Calu3 (cell line): ENCODE results near the gene USF2. TPM values are rescaled to one million over a fixed set of nuclear protein-coding genes. Genes with fewer than 3 reads are reported as not detected.
A peak's percentile ranks its signal among the peaks of the same experiment; 100 is the strongest.

Experiments used
- BruUV-seq: library from RNA; stranded (reverse); fragments of 400-500 nt; replicated peaks from 2 replicates; lab custom pipeline; 2021; lab: Mats Ljungman, UMichigan
- CTCF ChIA-PET: fragments of 300-600 bp; sonication (Branson Sonifier 250); formaldehyde crosslinking; loops from one replicate; lab custom pipeline; 2022; ENCODE audit warnings: antibody characterized with exemption; lab: Charles Lee
- DNase-seq: peaks from one replicate; pipeline ENCODE4 v3.0.0; 2022
- H3K27ac Mint-ChIP-seq: one replicate; pipeline ENCODE4 v1.8.0; 2022; ENCODE audit warnings: mixed read lengths; ENCODE audit not compliant: unreplicated experiment
- H3K27me3 Mint-ChIP-seq: one replicate; pipeline ENCODE4 v1.8.0; 2022; ENCODE audit warnings: mixed read lengths; ENCODE audit not compliant: unreplicated experiment
- H3K36me3 Mint-ChIP-seq: one replicate; pipeline ENCODE4 v1.8.0; 2022; ENCODE audit warnings: mild to moderate bottlenecking, moderate library complexity, mixed read lengths; ENCODE audit not compliant: insufficient read depth, unreplicated experiment
- H3K4me1 Mint-ChIP-seq: one replicate; pipeline ENCODE4 v1.8.0; 2022; ENCODE audit warnings: mild to moderate bottlenecking, low read depth, mixed read lengths; ENCODE audit not compliant: unreplicated experiment
- H3K4me3 Mint-ChIP-seq: one replicate; pipeline ENCODE4 v1.8.0; 2022; ENCODE audit warnings: mild to moderate bottlenecking, low read depth, moderate library complexity, mixed read lengths; ENCODE audit not compliant: unreplicated experiment
- H3K9me3 Mint-ChIP-seq: one replicate; pipeline ENCODE4 v1.8.0; 2022; ENCODE audit warnings: low read depth, mixed read lengths; ENCODE audit not compliant: unreplicated experiment
- CTCF ChIP-seq: fragments of 200-600 bp; IDR thresholded peaks from one replicate; pipeline ENCODE4 v1.8.0; 2022; ENCODE audit warnings: antibody characterized with exemption; ENCODE audit not compliant: unreplicated experiment
- intact Hi-C: fragments of 100-400 bp; cut with micrococcal nuclease; formaldehyde crosslinking; loops from one replicate; pipeline ENCODE4 v1.10.0; 2022; ENCODE audit not compliant: unreplicated experiment
- total RNA-seq: library from RNA; stranded (reverse); gene quantifications from 2 replicates; pipeline ENCODE4 v1.2.3, GENCODE V29; 2022

Gene USF2
- total RNA-seq, 1 experiment from 2014 or later = 127 TPM

- peaks cover 61% of the 10 kb centered on the region for H3K4me1 Mint-ChIP-seq
- peak overlapping the region; percentile 100 for H3K4me3 Mint-ChIP-seq
- CTCF ChIA-PET = interaction anchor here (1.0 to 1.1 kb wide), 2 partner anchors 15 to 98 kb away, joined by 3 to 5 read pairs; no protein-coding TSS in a partner anchor
- no TSS peak for BruUV-seq
- peaks cover 94% of the 10 kb centered on the region for H3K36me3 Mint-ChIP-seq
- H3K9me3 Mint-ChIP-seq = no peaks in the 10 kb centered on the region
- no peaks in the 10 kb centered on the region for H3K27me3 Mint-ChIP-seq
- TF ChIP-seq CTCF = no peak
- DNase-seq = no peak
- intact Hi-C loops = no loop called here
- peak overlapping the region; percentile 45 for H3K27ac Mint-ChIP-seq
Observed at GRCh38 chr19:35251456-35251855, 17.3 kb upstream of the USF2 start.

- Mint-ChIP-seq H3K27ac (no peak overlapping the region), H3K4me1 (peaks cover 49% of the 10 kb centered on the region), H3K27me3 (no peaks in the 10 kb centered on the region), H3K4me3 (peak overlapping the region; percentile 37), H3K9me3 (no peaks in the 10 kb centered on the region), H3K36me3 (peaks cover 98% of the 10 kb centered on the region)
- CTCF ChIA-PET = no interaction called here
- TF ChIP-seq CTCF = no peak
- no peak for DNase-seq
- intact Hi-C loops = no loop called here
- no TSS peak for BruUV-seq
Observed at GRCh38 chr19:35253316-35254286, 15.2 kb upstream of the USF2 start.

- TF ChIP-seq CTCF = no peak
- DNase-seq = no peak
- Mint-ChIP-seq H3K4me3 (no peak overlapping the region), H3K27ac (peak overlapping the region; percentile 43), H3K36me3 (peaks cover 97% of the 10 kb centered on the region), H3K4me1 (peaks cover 47% of the 10 kb centered on the region), H3K27me3 (no peaks in the 10 kb centered on the region), H3K9me3 (no peaks in the 10 kb centered on the region)
- intact Hi-C loops = no loop called here
- CTCF ChIA-PET = interaction anchor here (1.0 kb wide), 1 partner anchor 55 kb away, joined by 3 read pairs; no protein-coding TSS in a partner anchor
- BruUV-seq = no TSS peak
Observed at GRCh38 chr19:35254341-35255297, 14.1 kb upstream of the USF2 start.

GRCh38 chr19:35256566-35256965 is 12.2 kb upstream of the USF2 start:
- BruUV-seq = no TSS peak
- no peak for DNase-seq
- Mint-ChIP-seq H3K9me3 (no peaks in the 10 kb centered on the region), H3K36me3 (peaks cover 94% of the 10 kb centered on the region), H3K27ac (no peak overlapping the region), H3K27me3 (no peaks in the 10 kb centered on the region), H3K4me1 (peaks cover 36% of the 10 kb centered on the region), H3K4me3 (no peak overlapping the region)
- TF ChIP-seq CTCF = no peak
- intact Hi-C loops = no loop called here
- CTCF ChIA-PET = interaction anchor here (0.8 kb wide), 1 partner anchor 87 kb away, joined by 4 read pairs; no protein-coding TSS in a partner anchor
